ENCODE measurements around the gene SVIL.
A peak's percentile ranks its signal among the peaks of the same experiment; 100 is the strongest.

Gene SVIL

GRCh38 chr10:29671968-29672367 lies 37.2 kb upstream of the SVIL start:
- Mint-ChIP-seq H3K27me3 (ENCODE audit: low read depth) (peaks cover 4% of the 10 kb centered on the region), H3K27ac (peak overlapping the region in 2 of 3 experiments; percentile 50 to 82), H3K4me1 (peaks cover 40% of the 10 kb centered on the region), H3K36me3 (ENCODE audit: low read depth) (peaks cover 68% of the 10 kb centered on the region), H3K9me3 (peaks cover 25% of the 10 kb centered on the region), H3K4me3 (no peak overlapping the region)
- TF ChIP-seq CTCF (IDR thresholded peaks at IDR 0.05; ENCODE audit: unreplicated experiment in 3 of 3) = no peak

- H3K27ac Mint-ChIP-seq = peak overlapping the region; percentile 50 to 82 (median 75)
- peaks cover 63% of the 10 kb centered on the region for H3K36me3 Mint-ChIP-seq (ENCODE audit: low read depth)
- no peak overlapping the region for H3K4me3 Mint-ChIP-seq
- peaks cover 22% of the 10 kb centered on the region for H3K9me3 Mint-ChIP-seq
- TF ChIP-seq CTCF (IDR thresholded peaks at IDR 0.05; ENCODE audit: unreplicated experiment in 3 of 3) = no peak
- H3K27me3 Mint-ChIP-seq (ENCODE audit: low read depth) = peaks cover 4% of the 10 kb centered on the region
- peaks cover 40% of the 10 kb centered on the region for H3K4me1 Mint-ChIP-seq
Measured at GRCh38 chr10:29671228-29671780, 36.5 kb upstream of the SVIL start.

GRCh38 chr10:29670761-29671160 lies 36.0 kb upstream of the SVIL start:
- Mint-ChIP-seq H3K36me3 (ENCODE audit: low read depth) (peaks cover 60% of the 10 kb centered on the region), H3K4me3 (peak overlapping the region in 1 of 3 experiments; percentile 6), H3K27me3 (ENCODE audit: low read depth) (peaks cover 4% of the 10 kb centered on the region), H3K27ac (peak overlapping the region; percentile 50 to 82 (median 75)), H3K9me3 (peaks cover 16% of the 10 kb centered on the region), H3K4me1 (peaks cover 40% of the 10 kb centered on the region)
- no peak for TF ChIP-seq CTCF (IDR thresholded peaks at IDR 0.05; ENCODE audit: unreplicated experiment in 3 of 3)

GRCh38 chr10:29669149-29669548 lies 34.4 kb upstream of the SVIL start:
- Mint-ChIP-seq H3K36me3 (ENCODE audit: low read depth) (peaks cover 46% of the 10 kb centered on the region), H3K4me1 (peaks cover 40% of the 10 kb centered on the region), H3K4me3 (no peak overlapping the region), H3K27me3 (ENCODE audit: low read depth) (no peaks in the 10 kb centered on the region), H3K9me3 (peaks cover 5% of the 10 kb centered on the region), H3K27ac (peak overlapping the region in 2 of 3 experiments; percentile 11 to 56)
- TF ChIP-seq CTCF (IDR thresholded peaks at IDR 0.05; ENCODE audit: unreplicated experiment in 3 of 3) = no peak

- H3K27ac Mint-ChIP-seq = peak overlapping the region in 1 of 3 experiments; percentile 56
Measured at GRCh38 chr10:29668628-29669027, 33.9 kb upstream of the SVIL start.

More at GRCh38 chr10:29668628-29669027, 33.9 kb upstream of the SVIL start:
- Mint-ChIP-seq H3K4me3 (no peak overlapping the region), H3K4me1 (peaks cover 40% of the 10 kb centered on the region), H3K9me3 (peaks cover 5% of the 10 kb centered on the region), H3K36me3 (ENCODE audit: low read depth) (peaks cover 45% of the 10 kb centered on the region), H3K27me3 (ENCODE audit: low read depth) (no peaks in the 10 kb centered on the region)
- TF ChIP-seq CTCF (IDR thresholded peaks at IDR 0.05; ENCODE audit: unreplicated experiment in 3 of 3) = no peak
